Measurements from ENCODE around the gene TMEM45A. TPM values are rescaled to one million over a fixed set of nuclear protein-coding genes. Genes with fewer than 3 reads are reported as not detected.

The TMEM45A gene
- polyA plus RNA-seq, 1 of the 3 experiments (the other 2 are of a cell fraction): 6.4 TPM

DNA sequence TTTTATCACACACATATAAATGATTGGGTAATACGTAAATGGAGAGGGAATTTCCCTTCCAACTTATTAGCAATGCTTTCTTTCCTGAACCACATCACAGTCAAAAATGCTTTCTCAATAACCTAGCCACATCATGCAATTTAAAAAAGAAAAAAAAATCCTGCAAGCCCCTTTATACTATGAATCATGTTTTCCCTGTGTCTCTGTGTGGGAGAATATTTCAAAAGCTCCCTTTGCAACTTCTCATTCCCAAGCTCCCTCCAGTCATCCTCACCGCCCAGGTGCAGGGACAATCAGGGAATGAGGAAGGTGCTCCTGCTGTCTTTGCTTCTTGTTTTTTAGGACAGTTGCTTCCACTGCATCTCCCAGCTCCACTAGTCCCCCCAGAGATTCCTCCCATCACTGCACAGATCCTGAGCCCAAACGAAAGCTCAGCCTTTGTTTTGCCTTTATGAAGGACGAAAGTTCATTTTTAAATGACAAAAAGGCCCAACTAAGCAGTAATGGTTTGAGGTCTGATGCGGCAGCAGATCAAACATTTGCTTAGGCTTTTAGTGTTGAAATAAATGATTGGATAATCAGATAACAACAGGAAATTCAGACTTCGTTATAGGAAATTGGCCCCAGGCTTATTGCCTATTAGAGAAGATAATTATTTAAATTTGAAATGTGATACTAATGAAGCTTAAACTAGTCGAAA is 69.2 kb downstream of the TMEM45A start:
- Histone ChIP-seq H3K27ac (ENCODE audit: low read depth in 2 of 2, low read length in 1 of 2) (peak overlapping the region; percentile 72 to 81; a peak in 3 of 4 replicates), H3K9me3 (no peaks in the 10 kb centered on the region), H4K20me1 (ENCODE audit: insufficient read depth) (no peaks in the 10 kb centered on the region), H3K4me1 (ENCODE audit: control insufficient read depth in 1 of 2, insufficient read depth in 2 of 2, low read depth in 1 of 2, low read length in 1 of 2) (peaks cover 16 to 19% of the 10 kb centered on the region in 2 experiments), H3F3A (replicated peaks; ENCODE audit: insufficient read depth) (peaks cover 3% of the 10 kb centered on the region), H3K27me3 (ENCODE audit: insufficient read depth) (no peaks in the 10 kb centered on the region), H2AFZ (ENCODE audit: low read depth) (peak overlapping the region; percentile 61; the same call in 1 of the 2 replicates), H3K9ac (peak overlapping the region; percentile 18; the same call in 1 of the 2 replicates), H3K79me2 (ENCODE audit: insufficient read depth) (no peaks in the 10 kb centered on the region), H3K36me3 (replicated peaks in 1 of 2; ENCODE audit: control insufficient read depth in 1 of 2, insufficient read depth in 2 of 2, low read length in 1 of 2) (no peaks in the 10 kb centered on the region), H3K4me3 (ENCODE audit: low read depth in 2 of 2, low read length in 1 of 2) (peak overlapping the region in 1 of 2 experiments; percentile 19; a peak in 1 of 4 replicates), H3K9me2 (no peaks in the 10 kb centered on the region), H3K4me2 (peak overlapping the region; percentile 67; the same call in 1 of the 2 replicates)
- TF ChIP-seq NFIC (IDR thresholded peaks at IDR 0.05; ENCODE audit: borderline replicate concordance): no peak
- no peak for TF ChIP-seq YY1 (IDR thresholded peaks at IDR 0.05; ENCODE audit: low read depth)
- TF ChIP-seq TEAD4 (IDR thresholded peaks at IDR 0.05; ENCODE audit: borderline replicate concordance, insufficient read depth): no peak
- no peak for TF ChIP-seq TCF12 (IDR thresholded peaks at IDR 0.05)
- TF ChIP-seq GABPA (IDR thresholded peaks at IDR 0.05; ENCODE audit: low read depth): no peak
- no peak for TF ChIP-seq POLR2AphosphoS5 (IDR thresholded peaks at IDR 0.05; ENCODE audit: low read depth, low read length)
- TF ChIP-seq, protein P1, sequence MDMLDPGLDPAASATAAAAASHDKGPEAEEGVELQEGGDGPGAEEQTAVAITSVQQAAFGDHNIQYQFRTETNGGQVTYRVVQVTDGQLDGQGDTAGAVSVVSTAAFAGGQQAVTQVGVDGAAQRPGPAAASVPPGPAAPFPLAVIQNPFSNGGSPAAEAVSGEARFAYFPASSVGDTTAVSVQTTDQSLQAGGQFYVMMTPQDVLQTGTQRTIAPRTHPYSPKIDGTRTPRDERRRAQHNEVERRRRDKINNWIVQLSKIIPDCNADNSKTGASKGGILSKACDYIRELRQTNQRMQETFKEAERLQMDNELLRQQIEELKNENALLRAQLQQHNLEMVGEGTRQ (IDR thresholded peaks at IDR 0.05; ENCODE audit: borderline replicate concordance, low read depth, low read length): no peak
- no peak for TF ChIP-seq TAF1 (IDR thresholded peaks at IDR 0.05; ENCODE audit: borderline replicate concordance, low read depth, low read length)
- no peak for TF ChIP-seq CHD2 (IDR thresholded peaks at IDR 0.05; ENCODE audit: low read length, partially characterized antibody)
- TF ChIP-seq RAD21 (IDR thresholded peaks at IDR 0.05; ENCODE audit: low read length): no peak
- no peak for TF ChIP-seq ELF1 (IDR thresholded peaks at IDR 0.05)
- no peak for TF ChIP-seq RCOR1 (IDR thresholded peaks at IDR 0.05; ENCODE audit: low read length)
- TF ChIP-seq MXI1 (IDR thresholded peaks at IDR 0.05; ENCODE audit: low read depth, low read length): no peak
- TF ChIP-seq, protein P2, sequence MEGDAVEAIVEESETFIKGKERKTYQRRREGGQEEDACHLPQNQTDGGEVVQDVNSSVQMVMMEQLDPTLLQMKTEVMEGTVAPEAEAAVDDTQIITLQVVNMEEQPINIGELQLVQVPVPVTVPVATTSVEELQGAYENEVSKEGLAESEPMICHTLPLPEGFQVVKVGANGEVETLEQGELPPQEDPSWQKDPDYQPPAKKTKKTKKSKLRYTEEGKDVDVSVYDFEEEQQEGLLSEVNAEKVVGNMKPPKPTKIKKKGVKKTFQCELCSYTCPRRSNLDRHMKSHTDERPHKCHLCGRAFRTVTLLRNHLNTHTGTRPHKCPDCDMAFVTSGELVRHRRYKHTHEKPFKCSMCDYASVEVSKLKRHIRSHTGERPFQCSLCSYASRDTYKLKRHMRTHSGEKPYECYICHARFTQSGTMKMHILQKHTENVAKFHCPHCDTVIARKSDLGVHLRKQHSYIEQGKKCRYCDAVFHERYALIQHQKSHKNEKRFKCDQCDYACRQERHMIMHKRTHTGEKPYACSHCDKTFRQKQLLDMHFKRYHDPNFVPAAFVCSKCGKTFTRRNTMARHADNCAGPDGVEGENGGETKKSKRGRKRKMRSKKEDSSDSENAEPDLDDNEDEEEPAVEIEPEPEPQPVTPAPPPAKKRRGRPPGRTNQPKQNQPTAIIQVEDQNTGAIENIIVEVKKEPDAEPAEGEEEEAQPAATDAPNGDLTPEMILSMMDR (IDR thresholded peaks at IDR 0.05): no peak
- TF ChIP-seq JUND (IDR thresholded peaks at IDR 0.05): no peak
- no peak for TF ChIP-seq SIN3A (IDR thresholded peaks at IDR 0.05; ENCODE audit: borderline replicate concordance, low read depth, low read length)
- no peak for TF ChIP-seq NRF1 (IDR thresholded peaks at IDR 0.05; ENCODE audit: low read depth, low read length)
- TF ChIP-seq RXRA (IDR thresholded peaks at IDR 0.05; ENCODE audit: borderline replicate concordance, low read depth): no peak
- POLR2A ChIA-PET: no interaction called here
- 35% methylated on average over 7 of the region's 7 CpGs for WGBS (ENCODE audit: low lambda C conversion rate)
- no peak for DNase-seq
- CTCF ChIA-PET: interaction anchor here (0.5 to 2.7 kb wide), 5 partner anchors 29 to 897 kb away, joined by 3 to 8 read pairs (median 4); no protein-coding TSS in a partner anchor
